ENCODE data around the gene PTP4A2. TPM values are rescaled to one million over a fixed set of nuclear protein-coding genes. Genes with fewer than 3 reads are reported as not detected.
A peak's percentile ranks its signal among the peaks of the same experiment; 100 is the strongest.

The PTP4A2 gene
- total RNA-seq, 1 donor from 2014 or later: 189 TPM

DNA sequence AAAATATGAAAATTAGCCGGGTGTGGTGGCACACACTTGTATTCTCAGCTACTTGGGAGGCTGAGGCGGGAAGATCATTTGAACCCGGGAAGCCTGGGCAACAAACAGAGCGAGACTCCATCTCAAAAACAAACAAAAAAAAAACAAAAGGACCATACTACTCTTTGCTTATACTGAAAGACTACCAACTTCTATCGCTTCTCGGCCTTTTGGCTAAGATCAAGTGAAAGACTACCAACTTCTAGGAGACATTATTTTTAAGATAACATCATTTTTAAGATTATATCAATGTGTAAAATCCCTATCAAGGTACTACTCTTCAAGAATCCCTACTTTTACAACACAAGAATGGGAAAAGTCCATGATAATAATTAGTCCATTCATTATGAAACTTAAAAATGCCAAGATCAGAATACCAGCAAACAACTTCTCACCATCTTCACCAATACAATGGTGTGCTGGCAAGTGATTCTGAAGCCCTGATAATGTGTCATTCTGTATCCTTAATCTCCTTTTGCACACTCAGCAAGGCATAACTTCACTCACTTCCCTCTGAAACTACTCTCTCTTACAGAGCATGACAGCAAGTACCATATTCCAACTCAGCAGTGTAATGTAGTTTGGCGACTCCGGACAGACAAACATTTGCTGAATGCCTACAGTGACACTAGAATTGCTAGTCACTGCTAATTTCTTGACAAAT is 1.7 kb downstream of the PTP4A2 start:
- no peaks in the 10 kb centered on the region for H3K9me3 Mint-ChIP-seq
- no peak overlapping the region for H3K27ac Mint-ChIP-seq (ENCODE audit: unreplicated experiment)
- no peaks in the 10 kb centered on the region for H3K36me3 Mint-ChIP-seq (ENCODE audit: low read depth)
- H3K4me3 Mint-ChIP-seq: peak overlapping the region; percentile 97
- TF ChIP-seq CTCF (conservative IDR thresholded peaks at IDR 0.05): no peak
- no peak for DNase-seq (ENCODE audit: low read depth, low spot score)
- no peaks in the 10 kb centered on the region for H3K27me3 Mint-ChIP-seq (ENCODE audit: low read depth)
- H3K4me1 Mint-ChIP-seq: peaks cover 52% of the 10 kb centered on the region

DNA sequence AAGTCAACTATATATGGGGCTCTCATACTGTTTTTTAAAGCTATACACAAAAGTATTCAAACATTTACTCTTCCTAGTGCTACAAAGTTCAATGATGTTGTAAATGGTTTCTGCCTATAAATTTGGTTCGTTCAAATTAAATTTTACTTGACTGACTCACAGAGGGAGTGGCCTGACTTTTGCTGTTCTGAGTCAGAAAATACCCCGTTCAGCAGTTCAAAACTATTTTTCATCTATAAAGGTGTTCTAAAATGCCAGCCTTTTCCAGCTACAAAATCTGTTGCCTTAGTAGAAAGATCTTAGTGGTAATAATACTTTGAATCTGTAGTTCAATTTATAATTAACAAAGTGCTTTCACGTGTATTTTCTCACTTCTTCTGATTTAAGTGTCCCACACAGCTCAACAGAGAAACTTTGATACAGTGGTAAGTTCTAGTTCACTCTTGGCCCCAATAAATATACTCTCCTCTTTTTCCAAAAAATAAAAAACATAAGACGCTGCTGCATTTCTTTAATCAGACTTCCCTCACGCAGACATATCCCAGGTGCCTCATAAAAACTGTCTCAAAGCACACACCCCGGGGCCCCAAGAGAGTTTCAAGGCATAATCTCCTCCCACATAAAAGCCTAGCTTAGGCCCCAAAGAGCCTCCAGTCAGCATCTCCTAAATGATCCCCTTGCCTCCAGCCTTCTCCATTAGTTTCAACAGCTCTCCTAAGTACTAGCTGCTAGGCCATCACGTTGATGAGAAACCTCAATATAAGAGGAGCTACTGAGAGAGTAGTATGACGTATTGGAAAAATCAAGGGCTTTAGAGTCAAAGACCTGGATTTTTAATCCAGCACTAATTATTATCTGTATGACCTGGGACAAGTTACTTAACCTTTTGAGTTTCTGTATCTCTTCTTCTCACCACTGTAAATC is 3.2 kb downstream of the PTP4A2 start:
- Mint-ChIP-seq H3K27me3 (ENCODE audit: low read depth) (no peaks in the 10 kb centered on the region), H3K36me3 (ENCODE audit: low read depth) (no peaks in the 10 kb centered on the region), H3K27ac (ENCODE audit: unreplicated experiment) (no peak overlapping the region), H3K4me1 (peaks cover 59% of the 10 kb centered on the region), H3K4me3 (peak overlapping the region; percentile 97), H3K9me3 (no peaks in the 10 kb centered on the region)
- no peak for DNase-seq (ENCODE audit: low read depth, low spot score)
- TF ChIP-seq CTCF (conservative IDR thresholded peaks at IDR 0.05): no peak

DNA sequence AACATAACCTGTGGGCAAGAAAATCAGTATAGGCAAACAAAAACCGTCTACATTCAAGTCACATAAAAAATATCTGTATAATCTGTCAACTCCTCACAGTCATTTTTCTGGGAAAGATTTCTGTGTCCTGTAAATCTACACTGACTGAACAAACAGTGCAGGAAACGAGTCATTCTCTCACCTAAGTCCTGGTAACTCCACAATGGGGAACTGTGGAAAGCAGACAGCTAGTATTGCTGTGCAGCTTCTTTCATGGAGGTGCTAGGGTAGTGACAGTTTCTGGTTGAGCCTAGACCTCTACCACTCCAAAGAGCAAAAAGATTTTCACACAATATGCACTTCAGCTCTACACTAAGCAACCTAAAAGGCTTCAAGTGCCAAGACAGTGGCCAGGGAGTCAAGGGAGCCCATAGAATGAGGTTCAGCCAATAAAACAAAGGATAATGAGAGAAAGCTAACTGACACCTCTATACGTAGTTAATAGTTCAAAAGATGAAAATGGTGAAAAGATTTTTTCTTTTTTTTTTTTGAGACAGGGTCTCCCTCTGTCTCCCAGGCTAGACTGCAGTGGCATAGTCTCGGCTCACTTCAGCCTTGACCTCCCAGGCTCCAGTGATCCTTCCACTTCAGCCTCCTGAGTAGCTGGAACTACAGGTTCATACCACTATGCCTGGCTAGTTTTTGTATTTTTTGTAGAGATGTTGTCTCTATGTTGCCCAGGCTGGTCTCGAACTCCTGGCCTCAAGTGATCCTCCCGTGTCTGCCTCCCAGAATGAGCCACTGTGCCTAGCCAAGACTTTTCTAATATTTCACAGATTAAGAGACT is 5.5 kb downstream of the PTP4A2 start:
- Mint-ChIP-seq H3K4me1 (peaks cover 55% of the 10 kb centered on the region), H3K9me3 (no peaks in the 10 kb centered on the region), H3K27ac (ENCODE audit: unreplicated experiment) (no peak overlapping the region), H3K27me3 (ENCODE audit: low read depth) (no peaks in the 10 kb centered on the region), H3K36me3 (ENCODE audit: low read depth) (no peaks in the 10 kb centered on the region), H3K4me3 (peak overlapping the region; percentile 7)
- no peak for DNase-seq (ENCODE audit: low read depth, low spot score)
- TF ChIP-seq CTCF (conservative IDR thresholded peaks at IDR 0.05): no peak

GRCh38 chr1:31931593-31932225 is 6.5 kb downstream of the PTP4A2 start:
- no peak for TF ChIP-seq CTCF (conservative IDR thresholded peaks at IDR 0.05)
- DNase-seq (ENCODE audit: low read depth, low spot score): no peak
- Mint-ChIP-seq H3K36me3 (ENCODE audit: low read depth) (no peaks in the 10 kb centered on the region), H3K9me3 (no peaks in the 10 kb centered on the region), H3K4me3 (no peak overlapping the region), H3K27ac (ENCODE audit: unreplicated experiment) (no peak overlapping the region), H3K27me3 (ENCODE audit: low read depth) (no peaks in the 10 kb centered on the region), H3K4me1 (peaks cover 58% of the 10 kb centered on the region)

Data from neural crest cell (in vitro differentiated cells).